Skeletal muscle cell (primary cell): ENCODE measurements around the gene CCDC171.

ENCODE experiments used
- DNase-seq: peaks from one replicate; pipeline ENCODE4 v3.0.0-alpha.2; 2010; ENCODE audit warnings: low read depth
- H3K4me3 ChIP-seq: 2 replicates; pipeline ENCODE4 v1.5.1; 2011; ENCODE audit warnings: low read depth, mild to moderate bottlenecking, control low read depth, low read length, moderate library complexity

CCDC171 gene

DNA sequence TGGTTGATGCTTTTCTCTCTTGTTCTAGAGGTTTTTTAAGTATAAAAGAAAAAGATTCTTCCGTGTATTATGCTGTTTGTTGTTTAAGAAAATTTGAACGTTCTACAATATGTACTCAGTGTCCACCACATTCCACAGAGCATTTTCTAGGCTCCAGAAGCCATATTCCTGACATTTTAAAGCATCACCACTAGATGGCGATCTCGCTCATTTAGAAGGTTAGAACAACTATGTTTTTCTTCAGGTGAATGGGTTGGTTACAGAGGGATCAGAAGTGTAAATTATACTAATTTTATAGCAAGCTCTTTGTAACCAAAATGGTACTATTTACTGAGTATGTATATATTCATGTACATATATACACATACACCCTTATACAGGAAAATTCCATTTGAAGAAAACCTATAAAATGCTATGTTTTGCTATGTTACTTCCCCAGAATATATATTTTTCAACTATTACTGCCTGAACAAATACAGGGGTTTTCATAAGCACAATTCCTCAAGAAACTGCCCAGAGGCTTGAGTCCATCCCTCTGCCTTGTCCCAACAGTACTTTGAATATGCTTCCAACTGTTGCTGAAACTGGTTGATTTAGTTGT lies 284.3 kb downstream of the CCDC171 start:
- H3K4me3 ChIP-seq = no peak overlapping the region
- peak; percentile 5 for DNase-seq

DNA sequence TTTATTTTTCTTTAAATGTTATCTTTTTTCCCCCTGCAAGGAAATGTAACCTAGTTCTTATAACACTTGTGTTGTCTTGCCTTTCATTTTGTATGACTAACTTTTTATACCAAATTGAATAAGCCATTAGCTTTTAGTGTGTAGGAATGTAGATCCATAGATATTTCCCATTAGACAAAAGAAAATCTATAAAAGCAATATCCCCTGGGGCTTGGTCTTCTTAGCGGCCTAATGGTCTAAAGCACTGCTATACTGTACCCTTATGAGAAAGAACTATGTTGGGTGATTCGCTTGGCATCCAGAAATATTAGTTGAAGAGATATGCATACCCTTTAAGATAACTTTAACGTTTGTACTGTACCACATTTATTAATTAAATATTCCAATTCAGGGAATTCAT lies 289.2 kb downstream of the CCDC171 start:
- H3K4me3 ChIP-seq = no peak overlapping the region
- no peak for DNase-seq

DNA sequence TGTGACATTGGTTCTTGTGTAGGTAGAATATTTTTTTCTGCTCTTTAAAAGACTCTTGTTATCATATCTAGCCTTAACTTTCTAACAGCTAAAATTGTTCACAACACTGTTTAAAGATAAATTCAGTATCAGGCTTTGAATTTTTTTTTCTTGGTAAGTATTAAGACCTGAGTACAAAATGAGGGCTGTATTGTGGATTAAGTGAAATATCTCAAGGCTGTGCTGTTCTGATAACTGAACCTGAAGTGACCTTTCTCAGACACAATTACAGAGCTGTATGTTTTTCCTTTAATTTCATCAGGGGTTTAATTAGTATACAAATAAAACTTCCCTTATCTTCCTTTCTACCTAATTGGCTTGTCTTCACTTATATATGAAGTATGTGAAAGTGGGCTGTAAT lies 290.5 kb downstream of the CCDC171 start:
- H3K4me3 ChIP-seq = no peak overlapping the region
- no peak for DNase-seq

- DNase-seq = no peak
- no peak overlapping the region for H3K4me3 ChIP-seq
These were observed 291.1 kb downstream of the CCDC171 start for GRCh38 chr9:15843931-15844330.

- no peak for DNase-seq
- H3K4me3 ChIP-seq = no peak overlapping the region
These were observed 293.8 kb downstream of the CCDC171 start for GRCh38 chr9:15846611-15847010.

GRCh38 chr9:15849871-15850270 lies 297.0 kb downstream of the CCDC171 start:
- DNase-seq = no peak
- no peak overlapping the region for H3K4me3 ChIP-seq

DNA sequence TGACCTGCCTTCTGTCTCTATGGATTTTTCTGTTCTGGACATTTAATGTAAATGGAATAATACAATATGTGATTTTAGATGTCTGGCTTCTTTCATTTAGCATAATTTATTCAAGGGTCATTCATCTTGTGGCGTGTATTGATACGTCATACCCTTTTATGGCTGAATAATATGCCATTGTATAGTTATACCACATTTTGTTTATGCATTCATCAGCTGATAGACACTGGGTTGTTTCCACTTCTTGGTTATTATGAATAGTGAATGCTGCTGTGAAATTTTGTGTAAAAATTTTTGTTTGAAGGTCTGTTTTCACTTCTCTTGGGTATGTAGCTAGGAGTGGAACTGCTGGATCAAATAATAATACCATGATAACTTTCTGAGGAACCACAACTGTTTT lies 298.9 kb downstream of the CCDC171 start:
- H3K4me3 ChIP-seq = no peak overlapping the region
- no peak for DNase-seq

DNA sequence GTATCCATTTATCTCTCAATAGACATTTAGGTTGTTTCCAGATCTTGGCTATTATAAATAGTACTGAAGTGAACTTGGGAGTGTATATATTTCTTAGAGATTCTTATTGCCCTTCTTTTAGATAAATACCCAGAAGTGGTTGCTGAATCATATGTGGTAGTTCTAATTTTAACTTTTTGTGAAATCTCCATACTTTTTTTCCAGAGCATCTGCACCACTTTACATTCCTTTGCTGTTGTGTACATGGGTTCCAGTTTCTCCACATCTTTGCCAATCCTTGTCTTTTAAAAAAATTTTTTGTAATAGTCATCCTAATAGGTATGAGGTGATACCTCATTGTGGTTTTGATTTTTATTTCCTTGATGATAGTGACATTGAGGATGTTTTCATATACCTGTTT lies 303.7 kb downstream of the CCDC171 start:
- H3K4me3 ChIP-seq = no peak overlapping the region
- DNase-seq = peak; percentile 16

- no peak for DNase-seq
- H3K4me3 ChIP-seq = no peak overlapping the region
These were observed 314.5 kb downstream of the CCDC171 start for GRCh38 chr9:15867334-15867733.

- no peak for DNase-seq
- H3K4me3 ChIP-seq = no peak overlapping the region
These were observed 315.1 kb downstream of the CCDC171 start for GRCh38 chr9:15867988-15868387.

- DNase-seq = peak; percentile 31
These were observed 320.8 kb downstream of the CCDC171 start for GRCh38 chr9:15873573-15874177.

DNA sequence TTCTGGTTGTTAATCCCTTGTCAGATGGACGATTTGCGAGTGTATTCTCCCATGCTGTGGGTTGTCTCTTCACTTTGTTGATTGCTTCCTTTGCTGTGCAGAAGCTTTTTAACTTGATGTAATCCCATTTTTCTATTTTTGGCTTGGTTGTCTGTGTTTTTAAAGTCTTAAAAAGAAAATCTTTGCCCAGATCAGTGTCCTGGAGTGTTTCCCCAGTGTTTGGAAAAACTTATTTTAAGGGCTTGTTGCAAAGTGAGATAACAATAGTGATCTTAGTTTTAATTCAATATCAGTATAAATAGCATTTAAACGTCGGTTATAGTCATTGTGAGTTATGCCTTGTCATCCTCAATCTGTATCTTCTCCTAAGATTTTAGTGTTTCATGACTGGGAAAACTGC lies 329.5 kb downstream of the CCDC171 start:
- no peak for DNase-seq
- no peak overlapping the region for H3K4me3 ChIP-seq

More at GRCh38 chr9:15873573-15874177, 320.8 kb downstream of the CCDC171 start:
- H3K4me3 ChIP-seq = no peak overlapping the region

DNA sequence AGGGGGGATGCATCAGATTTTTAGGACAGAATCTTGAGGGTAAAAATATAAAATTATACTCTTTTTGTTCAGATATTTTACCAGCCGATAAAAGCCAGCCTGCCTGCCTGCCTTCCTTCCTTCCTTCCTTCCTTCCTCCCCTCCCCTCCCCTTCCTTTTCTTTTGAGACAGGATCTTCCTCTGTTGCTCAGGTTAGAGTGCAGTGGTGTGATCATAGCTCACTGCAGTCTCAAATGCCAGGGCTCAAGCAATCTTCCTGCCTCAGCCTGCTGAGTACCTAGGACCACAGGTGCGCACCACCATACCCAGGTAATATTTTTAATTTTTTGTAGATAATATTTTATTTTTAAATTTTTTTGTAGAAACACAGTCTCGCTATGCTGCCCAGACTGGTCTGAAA lies 330.0 kb downstream of the CCDC171 start:
- no peak for DNase-seq
- H3K4me3 ChIP-seq = no peak overlapping the region

GRCh38 chr9:15885464-15885863 lies 332.6 kb downstream of the CCDC171 start:
- H3K4me3 ChIP-seq = no peak overlapping the region
- DNase-seq = no peak

GRCh38 chr9:15889555-15889954 lies 336.7 kb downstream of the CCDC171 start:
- H3K4me3 ChIP-seq = no peak overlapping the region
- peak; percentile 4 for DNase-seq

DNA sequence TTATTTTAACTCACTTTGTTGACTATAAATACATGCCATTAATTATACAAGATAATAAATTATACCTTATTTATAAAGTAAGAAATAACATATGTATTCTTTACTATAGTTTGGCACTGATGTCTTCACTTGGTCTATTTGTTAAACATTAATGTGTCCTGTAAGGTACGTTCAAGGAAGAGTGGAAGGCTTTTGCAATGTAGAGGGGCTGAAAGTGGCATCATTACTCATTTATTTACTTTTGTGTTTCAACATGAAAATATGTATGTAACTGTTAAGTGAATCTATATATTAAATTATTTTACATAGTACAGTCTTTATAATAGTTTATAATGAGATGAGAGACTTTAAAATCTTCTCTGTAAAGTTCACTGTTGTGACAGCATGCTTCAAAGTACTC lies 348.7 kb downstream of the CCDC171 start:
- no peak for DNase-seq
- H3K4me3 ChIP-seq = no peak overlapping the region

GRCh38 chr9:15909297-15909696 lies 356.5 kb downstream of the CCDC171 start:
- H3K4me3 ChIP-seq = no peak overlapping the region
- DNase-seq = peak; percentile 85

- DNase-seq = no peak
These were observed 362.9 kb downstream of the CCDC171 start for GRCh38 chr9:15915711-15916110.

DNA sequence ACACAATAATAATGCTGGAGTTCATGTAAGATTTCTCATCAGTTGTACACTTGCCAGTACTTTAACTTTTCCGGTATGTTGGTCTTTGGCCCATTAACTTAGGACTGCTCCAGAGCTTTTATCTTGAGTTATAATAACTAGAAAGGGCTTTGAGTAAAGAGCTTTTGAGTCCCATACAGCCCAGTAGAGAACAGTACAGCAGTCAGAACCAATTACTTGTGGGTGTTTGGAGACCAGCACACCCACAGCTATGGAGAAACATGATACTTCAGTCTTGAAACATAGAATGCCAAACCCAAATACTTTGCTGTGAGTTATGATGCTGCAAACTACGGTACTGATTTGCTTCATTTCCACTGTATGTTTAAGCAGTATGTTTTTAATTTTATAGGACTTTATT lies 374.3 kb downstream of the CCDC171 start:
- no peak overlapping the region for H3K4me3 ChIP-seq
- DNase-seq = peak; percentile 22

More at GRCh38 chr9:15915711-15916110, 362.9 kb downstream of the CCDC171 start:
- no peak overlapping the region for H3K4me3 ChIP-seq

GRCh38 chr9:15935661-15936305 lies 382.9 kb downstream of the CCDC171 start:
- no peak overlapping the region for H3K4me3 ChIP-seq
- no peak for DNase-seq

GRCh38 chr9:15936306-15936921 lies 383.6 kb downstream of the CCDC171 start:
- peak; percentile 97 for DNase-seq
- no peak overlapping the region for H3K4me3 ChIP-seq
